ENCODE results near the gene TIMM44. TPM values are rescaled to one million over a fixed set of nuclear protein-coding genes. Genes with fewer than 3 reads are reported as not detected.

The TIMM44 gene
- total RNA-seq, 1 donor from 2014 or later = 151 TPM

- H3K4me3 ChIP-seq = peak overlapping the region in 1 of 2 donors; percentile 96
- H3K27ac ChIP-seq = peak overlapping the region in 1 of 2 donors; percentile 93
- no peak for TF ChIP-seq CTCF (IDR thresholded peaks at IDR 0.05)
- H3K27me3 ChIP-seq = peaks cover 4% of the 10 kb centered on the region
- no peak for DNase-seq (ENCODE audit: low spot score in 2 of 2)
- intact Hi-C loops (cut with DNase I) = loop anchor here (2.0 to 10.0 kb wide), 4 partner anchors 593 to 1863 kb away; partner anchors contain the start of genes TRIP10 and ZNF414
- H3K9me3 ChIP-seq = no peaks in the 10 kb centered on the region
- H3K4me1 ChIP-seq = peaks cover 35 to 50% of the 10 kb centered on the region in 2 donors
- H3K36me3 ChIP-seq = peaks cover 6 to 18% of the 10 kb centered on the region in 2 donors
Measured at GRCh38 chr19:7921967-7922835, 21.3 kb downstream of the TIMM44 start.

GRCh38 chr19:7921302-7921966 is 22.0 kb downstream of the TIMM44 start:
- H3K4me1 ChIP-seq = peaks cover 39 to 45% of the 10 kb centered on the region in 2 donors
- peak overlapping the region; percentile 64 to 96 for H3K4me3 ChIP-seq
- intact Hi-C loops (cut with DNase I) = loop anchor here (2.0 to 10.0 kb wide), 4 partner anchors 593 to 1863 kb away; partner anchors contain the start of genes TRIP10 and ZNF414
- no peak for TF ChIP-seq CTCF (IDR thresholded peaks at IDR 0.05)
- H3K27me3 ChIP-seq = peaks cover 8% of the 10 kb centered on the region
- no peaks in the 10 kb centered on the region for H3K9me3 ChIP-seq
- no peak for DNase-seq (ENCODE audit: low spot score in 2 of 2)
- peak overlapping the region; percentile 90 to 93 for H3K27ac ChIP-seq
- H3K36me3 ChIP-seq = peaks cover 6 to 13% of the 10 kb centered on the region in 2 donors

- Histone ChIP-seq H3K36me3 (peaks cover 6 to 13% of the 10 kb centered on the region in 2 donors), H3K27ac (peak overlapping the region; percentile 90 to 93), H3K4me3 (peak overlapping the region; percentile 96 to 97), H3K9me3 (no peaks in the 10 kb centered on the region), H3K27me3 (peaks cover 12% of the 10 kb centered on the region), H3K4me1 (peaks cover 44 to 46% of the 10 kb centered on the region in 2 donors)
- peak; percentile 96 to 100 for DNase-seq (ENCODE audit: low spot score in 2 of 2)
- intact Hi-C loops (cut with DNase I) = loop anchor here (1.0 to 10.0 kb wide), 8 partner anchors 17 to 1864 kb away; partner anchors contain the start of genes ELAVL1, MAP2K7, RAB11B and TIMM44
- TF ChIP-seq CTCF (IDR thresholded peaks at IDR 0.05) = no peak
Measured at GRCh38 chr19:7920519-7921301, 22.8 kb downstream of the TIMM44 start.

GRCh38 chr19:7919610-7920518 is 23.6 kb downstream of the TIMM44 start, which contains the start of gene SNAPC2:
SNAPC2 (plus strand) TSS chr19:7920338; CDS start chr19:7920367, 29 bp downstream.
- peak in 1 of 3 experiments; percentile 5 for TF ChIP-seq CTCF (IDR thresholded peaks at IDR 0.05)
- intact Hi-C loops (cut with DNase I) = loop anchor here (1.0 to 10.0 kb wide), 9 partner anchors 17 to 1865 kb away; partner anchors contain the start of genes ELAVL1, MAP2K7, RAB11B and TIMM44
- Histone ChIP-seq H3K9me3 (no peaks in the 10 kb centered on the region), H3K36me3 (peaks cover 6 to 13% of the 10 kb centered on the region in 2 donors), H3K4me1 (peaks cover 37 to 39% of the 10 kb centered on the region in 2 donors), H3K27me3 (peaks cover 13% of the 10 kb centered on the region), H3K27ac (peak within 1 kb of the TSS; percentile 90 to 93), H3K4me3 (peak within 1 kb of the TSS; percentile 96 to 97)
- DNase-seq (ENCODE audit: low spot score in 2 of 2) = peak; percentile 81 to 98
